Central memory CD8-positive, alpha-beta T cell (primary cell): Measurements from ENCODE around the gene PTGES3.

ENCODE experiments used
- ATAC-seq: fragments of 150-1000 bp; cut with Tn5 transposase; replicated peaks from 2 replicates; pipeline ENCODE4 v1.10.0; 2022; ENCODE audit warnings: mild to moderate bottlenecking, moderate FRiP score, moderate number of reproducible peaks; ENCODE audit not compliant: poor library complexity, severe bottlenecking; ENCODE audit errors: extremely low read depth
- DNase-seq, 2 donors: peaks; one replicate each; pipeline ENCODE4 v3.0.0; 2021; ENCODE audit warnings: low spot score in 2 of 2
- H3K27ac Mint-ChIP-seq: one replicate; pipeline ENCODE4 v1.8.0; 2022; ENCODE audit warnings: low read depth, mild to moderate bottlenecking, moderate library complexity, mixed read lengths
- H3K27me3 Mint-ChIP-seq: one replicate; pipeline ENCODE4 v1.8.0; 2022; ENCODE audit warnings: mixed read lengths
- H3K36me3 Mint-ChIP-seq: one replicate; pipeline ENCODE4 v1.8.0; 2022; ENCODE audit warnings: mild to moderate bottlenecking, moderate library complexity, mixed read lengths; ENCODE audit not compliant: insufficient read depth
- H3K4me1 Mint-ChIP-seq: one replicate; pipeline ENCODE4 v1.8.0; 2022; ENCODE audit warnings: mixed read lengths
- H3K4me3 Mint-ChIP-seq: one replicate; pipeline ENCODE4 v1.8.0; 2022; ENCODE audit warnings: mild to moderate bottlenecking, moderate library complexity, mixed read lengths
- H3K9me3 Mint-ChIP-seq: one replicate; pipeline ENCODE4 v1.8.0; 2022; ENCODE audit warnings: mixed read lengths

PTGES3 gene

GRCh38 chr12:56694161-56694560 lies 6.1 kb upstream of the PTGES3 start:
- no peaks in the 10 kb centered on the region for H3K9me3 Mint-ChIP-seq
- ATAC-seq (no peak), DNase-seq (no peak)
- no peak overlapping the region for H3K4me3 Mint-ChIP-seq
- no peak overlapping the region for H3K27ac Mint-ChIP-seq
- H3K36me3 Mint-ChIP-seq: peaks cover 2% of the 10 kb centered on the region
- H3K4me1 Mint-ChIP-seq: no peaks in the 10 kb centered on the region
- no peaks in the 10 kb centered on the region for H3K27me3 Mint-ChIP-seq

GRCh38 chr12:56688846-56689109 lies 694 bp upstream of the PTGES3 start:
- Mint-ChIP-seq H3K27me3 (no peaks in the 10 kb centered on the region), H3K4me3 (peak overlapping the region; percentile 98), H3K9me3 (no peaks in the 10 kb centered on the region), H3K4me1 (peaks cover 38% of the 10 kb centered on the region), H3K27ac (peak overlapping the region; percentile 98), H3K36me3 (peaks cover 42% of the 10 kb centered on the region)
- ATAC-seq (no peak), DNase-seq (no peak)

GRCh38 chr12:56687223-56688128 lies 608 bp downstream of the PTGES3 start:
- peak; percentile 35 for ATAC-seq
- H3K4me3 Mint-ChIP-seq: peak overlapping the region; percentile 98
- peaks cover 46% of the 10 kb centered on the region for H3K4me1 Mint-ChIP-seq
- H3K27me3 Mint-ChIP-seq: no peaks in the 10 kb centered on the region
- H3K36me3 Mint-ChIP-seq: peaks cover 51% of the 10 kb centered on the region
- peak overlapping the region; percentile 98 for H3K27ac Mint-ChIP-seq
- peak; percentile 46 to 47 for DNase-seq
- no peaks in the 10 kb centered on the region for H3K9me3 Mint-ChIP-seq

GRCh38 chr12:56684745-56685359 lies 3.2 kb downstream of the PTGES3 start:
- no peaks in the 10 kb centered on the region for H3K27me3 Mint-ChIP-seq
- DNase-seq: no peak
- no peaks in the 10 kb centered on the region for H3K9me3 Mint-ChIP-seq
- peaks cover 57% of the 10 kb centered on the region for H3K4me1 Mint-ChIP-seq
- peak overlapping the region; percentile 98 for H3K27ac Mint-ChIP-seq
- peaks cover 70% of the 10 kb centered on the region for H3K36me3 Mint-ChIP-seq
- peak overlapping the region; percentile 98 for H3K4me3 Mint-ChIP-seq
- no peak for ATAC-seq

- peak overlapping the region; percentile 98 for H3K27ac Mint-ChIP-seq
- DNase-seq (no peak), ATAC-seq (no peak)
- H3K4me1 Mint-ChIP-seq: peaks cover 66% of the 10 kb centered on the region
- H3K9me3 Mint-ChIP-seq: no peaks in the 10 kb centered on the region
- peak overlapping the region; percentile 98 for H3K4me3 Mint-ChIP-seq
- H3K27me3 Mint-ChIP-seq: no peaks in the 10 kb centered on the region
- peaks cover 66% of the 10 kb centered on the region for H3K36me3 Mint-ChIP-seq
Observed at GRCh38 chr12:56682323-56682722, 5.8 kb downstream of the PTGES3 start.

GRCh38 chr12:56679883-56680575 lies 8.1 kb downstream of the PTGES3 start:
- DNase-seq (no peak), ATAC-seq (no peak)
- peak overlapping the region; percentile 58 for H3K4me3 Mint-ChIP-seq
- H3K36me3 Mint-ChIP-seq: peaks cover 58% of the 10 kb centered on the region
- H3K27ac Mint-ChIP-seq: peak overlapping the region; percentile 51
- no peaks in the 10 kb centered on the region for H3K27me3 Mint-ChIP-seq
- H3K9me3 Mint-ChIP-seq: no peaks in the 10 kb centered on the region
- peaks cover 65% of the 10 kb centered on the region for H3K4me1 Mint-ChIP-seq

GRCh38 chr12:56678852-56679251 lies 9.2 kb downstream of the PTGES3 start:
- no peaks in the 10 kb centered on the region for H3K9me3 Mint-ChIP-seq
- H3K27me3 Mint-ChIP-seq: no peaks in the 10 kb centered on the region
- no peak for DNase-seq
- H3K4me1 Mint-ChIP-seq: peaks cover 53% of the 10 kb centered on the region
- H3K27ac Mint-ChIP-seq: no peak overlapping the region
- ATAC-seq: no peak
- H3K4me3 Mint-ChIP-seq: peak overlapping the region; percentile 9
- peaks cover 51% of the 10 kb centered on the region for H3K36me3 Mint-ChIP-seq

- H3K4me3 Mint-ChIP-seq: no peak overlapping the region
- peak; percentile 26 for ATAC-seq
- H3K27ac Mint-ChIP-seq: peak overlapping the region; percentile 51
- no peak for DNase-seq
- H3K9me3 Mint-ChIP-seq: no peaks in the 10 kb centered on the region
- peaks cover 49% of the 10 kb centered on the region for H3K36me3 Mint-ChIP-seq
- no peaks in the 10 kb centered on the region for H3K27me3 Mint-ChIP-seq
- H3K4me1 Mint-ChIP-seq: peaks cover 54% of the 10 kb centered on the region
Observed at GRCh38 chr12:56677680-56678079, 10.4 kb downstream of the PTGES3 start.

GRCh38 chr12:56676851-56677580 lies 11.1 kb downstream of the PTGES3 start:
- Mint-ChIP-seq H3K27me3 (no peaks in the 10 kb centered on the region), H3K4me3 (no peak overlapping the region), H3K4me1 (peaks cover 54% of the 10 kb centered on the region), H3K36me3 (peaks cover 54% of the 10 kb centered on the region), H3K27ac (peak overlapping the region; percentile 51), H3K9me3 (no peaks in the 10 kb centered on the region)
- peak; percentile 25 for ATAC-seq
- no peak for DNase-seq

GRCh38 chr12:56671608-56672007 lies 16.5 kb downstream of the PTGES3 start:
- peaks cover 70% of the 10 kb centered on the region for H3K36me3 Mint-ChIP-seq
- ATAC-seq (no peak), DNase-seq (no peak)
- peak overlapping the region; percentile 87 for H3K27ac Mint-ChIP-seq
- H3K9me3 Mint-ChIP-seq: no peaks in the 10 kb centered on the region
- peaks cover 31% of the 10 kb centered on the region for H3K4me1 Mint-ChIP-seq
- no peaks in the 10 kb centered on the region for H3K27me3 Mint-ChIP-seq
- H3K4me3 Mint-ChIP-seq: no peak overlapping the region

- DNase-seq (no peak), ATAC-seq (no peak)
- Mint-ChIP-seq H3K27ac (no peak overlapping the region), H3K4me1 (peaks cover 24% of the 10 kb centered on the region), H3K27me3 (no peaks in the 10 kb centered on the region), H3K36me3 (peaks cover 77% of the 10 kb centered on the region), H3K9me3 (no peaks in the 10 kb centered on the region), H3K4me3 (no peak overlapping the region)
Observed at GRCh38 chr12:56670836-56671235, 17.2 kb downstream of the PTGES3 start.

- Mint-ChIP-seq H3K9me3 (no peaks in the 10 kb centered on the region), H3K4me1 (peaks cover 22% of the 10 kb centered on the region), H3K27ac (no peak overlapping the region), H3K36me3 (peaks cover 91% of the 10 kb centered on the region), H3K27me3 (no peaks in the 10 kb centered on the region), H3K4me3 (no peak overlapping the region)
- no peak for ATAC-seq
- DNase-seq: no peak
Observed at GRCh38 chr12:56668197-56668457, 20.0 kb downstream of the PTGES3 start.
